Endothelial cell of umbilical vein (primary cell): ENCODE data around the gene EIF4E3. TPM values are rescaled to one million over a fixed set of nuclear protein-coding genes. Genes with fewer than 3 reads are reported as not detected.

Source experiments
- BruUV-seq: library from RNA; stranded (reverse); fragments of 400-500 nt; replicated peaks from 2 replicates; lab custom pipeline; 2021; lab: Mats Ljungman, UMichigan
- CTCF ChIA-PET: fragments of 300-600, 350-600 bp; sonication (Branson Sonifier 250); formaldehyde crosslinking; loops from one replicate; lab custom pipeline; 2021; ENCODE audit warnings: antibody characterized with exemption, inconsistent platforms; lab: Charles Lee
- POLR2A ChIA-PET: fragments of 300-600, 350-600 bp; sonication (Branson Sonifier 250); formaldehyde crosslinking; loops from one replicate; lab custom pipeline; 2021; ENCODE audit warnings: antibody characterized with exemption, inconsistent platforms; lab: Charles Lee
- DNase-seq: peaks from one replicate; pipeline ENCODE4 v3.0.0-alpha.2; 2011; ENCODE audit warnings: low read depth, low spot score
- FAIRE-seq: peaks from 2 replicates; lab custom pipeline; 2011; peaks lifted over from hg19 to GRCh38; lab: Jason Lieb, UNC
- H2AFZ ChIP-seq: 2 replicates; pipeline ENCODE4 v1.6.0; 2012; ENCODE audit warnings: low read depth, low read length, control low read depth, inconsistent platforms
- H3K27ac ChIP-seq: 2 replicates; pipeline ENCODE4 v1.5.1; 2011; ENCODE audit warnings: low read depth, mild to moderate bottlenecking, control low read depth, low read length, moderate library complexity; ENCODE audit not compliant: insufficient read depth
- H3K27me3 ChIP-seq, 2 experiments: 2 replicates each; pipeline versions ENCODE4 v1.6.0 to v1.6.1; 2011; ENCODE audit warnings: low read length in 2 of 2, mixed read lengths in 1 of 2; ENCODE audit not compliant: control insufficient read depth in 2 of 2, insufficient read depth in 2 of 2
- H3K36me3 ChIP-seq, 2 experiments: 2 replicates in 1 of 2; 3 replicates in 1 of 2; pipeline ENCODE4 v1.5.1; 2011; ENCODE audit warnings: low read length in 2 of 2, mild to moderate bottlenecking in 1 of 2, moderate library complexity in 1 of 2; ENCODE audit not compliant: control insufficient read depth in 2 of 2, insufficient read depth in 2 of 2; ENCODE audit errors: extremely low read depth in 1 of 2
- H3K4me1 ChIP-seq: 3 replicates; pipeline ENCODE4 v1.5.1; 2011; ENCODE audit warnings: mild to moderate bottlenecking, low read length; ENCODE audit not compliant: control insufficient read depth, insufficient read depth; ENCODE audit errors: extremely low read depth
- H3K4me2 ChIP-seq: 2 replicates; pipeline ENCODE4 v1.6.1; 2011; ENCODE audit warnings: low read length, control low read depth, mixed read lengths; ENCODE audit not compliant: insufficient read depth
- H3K4me3 ChIP-seq, 3 experiments: fragments of 200-600 bp in 1 of 3; sonication (generic), shearing (Covaris generic) in 1 of 3; replicated peaks in 1 of 3; 2 replicates each; pipeline ENCODE4 v1.5.1; 2011 to 2016; ENCODE audit warnings: control low read depth in 3 of 3, low read length in 3 of 3, mild to moderate bottlenecking in 2 of 3, inconsistent platforms in 1 of 3, low read depth in 1 of 3, moderate library complexity in 1 of 3; ENCODE audit not compliant: insufficient read depth in 1 of 3
- H3K79me2 ChIP-seq: 2 replicates; pipeline ENCODE4 v1.6.0; 2012; ENCODE audit warnings: low read length, inconsistent platforms; ENCODE audit not compliant: control insufficient read depth, insufficient read depth
- H3K9ac ChIP-seq: replicated peaks from 2 replicates; pipeline ENCODE3; 2011; ENCODE audit warnings: low read length, control low read depth; ENCODE audit not compliant: insufficient read depth; ENCODE audit errors: extremely low read depth
- H3K9me1 ChIP-seq: replicated peaks from 3 replicates; pipeline ENCODE4 v1.6.0; 2011; ENCODE audit warnings: mild to moderate bottlenecking, low read length; ENCODE audit not compliant: control insufficient read depth, insufficient read depth; ENCODE audit errors: extremely low read depth
- H3K9me3 ChIP-seq: replicated peaks from 2 replicates; pipeline ENCODE4 v1.5.1; 2012; ENCODE audit warnings: low read length, inconsistent platforms; ENCODE audit not compliant: control insufficient read depth, insufficient read depth
- H4K20me1 ChIP-seq: replicated peaks from 2 replicates; pipeline ENCODE3; 2011; ENCODE audit warnings: mild to moderate bottlenecking, low read length; ENCODE audit not compliant: control insufficient read depth, insufficient read depth; ENCODE audit errors: extremely low read depth
- CTCF ChIP-seq, 2 donors: IDR thresholded peaks; 1 replicate in 1 of 2; 2 replicates in 1 of 2; pipeline ENCODE4 v1.5.1; 2011; ENCODE audit warnings: low read length in 2 of 2, mild to moderate bottlenecking in 2 of 2, moderate library complexity in 2 of 2, control low read depth in 1 of 2, inconsistent platforms in 1 of 2, low read depth in 1 of 2; ENCODE audit not compliant: insufficient read depth in 1 of 2; ENCODE audit errors: extremely low read depth in 1 of 2
- EZH2 ChIP-seq: IDR thresholded peaks from 2 replicates; pipeline ENCODE4 v1.6.1; 2012; ENCODE audit warnings: borderline replicate concordance, low read depth, mild to moderate bottlenecking, moderate library complexity, low read length, inconsistent platforms; ENCODE audit not compliant: severe bottlenecking
- FOS ChIP-seq: IDR thresholded peaks from 2 replicates; pipeline ENCODE4 v1.6.1; 2011; ENCODE audit warnings: mild to moderate bottlenecking, low read length, moderate library complexity, borderline replicate concordance; ENCODE audit not compliant: insufficient read depth
- GATA2 ChIP-seq: IDR thresholded peaks from 2 replicates; pipeline ENCODE4 v1.7.0; 2011; ENCODE audit warnings: low read depth, mild to moderate bottlenecking, moderate library complexity, mixed read lengths, low read length; ENCODE audit not compliant: insufficient read length, insufficient read depth
- JUN ChIP-seq: IDR thresholded peaks from 2 replicates; pipeline ENCODE4 v1.6.1; 2011; ENCODE audit warnings: borderline replicate concordance, low read depth; ENCODE audit not compliant: insufficient read length, insufficient read depth
- MAX ChIP-seq: IDR thresholded peaks from 2 replicates; pipeline ENCODE4 v1.6.1; 2011; ENCODE audit not compliant: insufficient read depth, insufficient read length
- MYC ChIP-seq: IDR thresholded peaks from one replicate; pipeline ENCODE4 v1.6.1; 2011; ENCODE audit warnings: mild to moderate bottlenecking, low read depth, low read length
- POLR2A ChIP-seq: IDR thresholded peaks from 2 replicates; pipeline ENCODE4 v1.6.1; 2012; ENCODE audit warnings: low read depth, mild to moderate bottlenecking, control low read depth, low read length
- POLR2AphosphoS5 ChIP-seq: IDR thresholded peaks from 2 replicates; pipeline ENCODE4 v1.6.1; 2012; ENCODE audit warnings: low read depth, mild to moderate bottlenecking, control low read depth, low read length, moderate library complexity; ENCODE audit not compliant: insufficient read depth
- dilution Hi-C: fragments of 300-500 bp; cut with MboI; formaldehyde crosslinking; loops from one replicate; pipeline ENCODE4 v1.15.0; 2019; ENCODE audit warnings: low sequenced_read_pairs; ENCODE audit not compliant: extremely low pct_ligation_motif_present
- intact Hi-C: fragments of 100-400 bp; cut with micrococcal nuclease; formaldehyde crosslinking; loops from one replicate; pipeline ENCODE4 v1.10.0; 2022
- polyA plus RNA-seq, 4 experiments: library from polyadenylated mRNA; depleted of rRNA in 3 of 4; stranded (reverse) in 3 of 4; unstranded in 1 of 4; fragments of >200 nt; gene quantifications; 2 replicates each; pipeline versions ENCODE4 v1.2.1 to v1.2.3, GENCODE V29; 2011 to 2012; ENCODE audit warnings: missing spikeins in 1 of 4
- total RNA-seq: library from RNA; stranded (reverse); gene quantifications from 2 replicates; pipeline ENCODE4 v1.2.3, GENCODE V29; 2021

EIF4E3 gene
- total and polyA plus RNA-seq, 2 donors (not counting 3 experiments of a cell fraction or from before 2014, with no cell fraction given): 1.3 to 4.9 TPM

GRCh38 chr3:71732637-71733036 lies 7.4 kb upstream of the EIF4E3 start:
- no peak overlapping the region for H3K4me3 ChIP-seq
- TF ChIP-seq MAX: no peak
- TF ChIP-seq MYC: no peak
- no peak for TF ChIP-seq EZH2
- no peak for TF ChIP-seq FOS
- no peak for TF ChIP-seq JUN
- no peak for TF ChIP-seq POLR2AphosphoS5
- no peak for TF ChIP-seq CTCF (IDR thresholded peaks at IDR 0.05; ENCODE audit: extremely low read depth in 1 of 2, insufficient read depth in 1 of 2, low read depth in 1 of 2, low read length in 2 of 2)
- TF ChIP-seq POLR2A: no peak
- TF ChIP-seq GATA2: no peak
- dilution Hi-C loops (no loop called here), intact Hi-C loops (loop anchor here (5.0 kb wide), 1 partner anchor 1355 kb away; no protein-coding TSS in a partner anchor)
- no peak overlapping the region for H3K27ac ChIP-seq
- no peak overlapping the region for H3K4me2 ChIP-seq
- no peaks in the 10 kb centered on the region for H3K36me3 ChIP-seq
- H2AFZ ChIP-seq: no peak overlapping the region
- DNase-seq: no peak
- H3K9me1 ChIP-seq: no peaks in the 10 kb centered on the region
- no TSS peak for BruUV-seq
- ChIA-PET POLR2A (no interaction called here), CTCF (no interaction called here)
- H3K4me1 ChIP-seq: no peaks in the 10 kb centered on the region
- H3K27me3 ChIP-seq: peaks cover 13 to 26% of the 10 kb centered on the region in 2 experiments
- H4K20me1 ChIP-seq: no peaks in the 10 kb centered on the region
- H3K9ac ChIP-seq: no peak overlapping the region
- no peaks in the 10 kb centered on the region for H3K79me2 ChIP-seq
- no peaks in the 10 kb centered on the region for H3K9me3 ChIP-seq
- no peak for FAIRE-seq
